Activated CD4-positive, alpha-beta memory T cell treated with anti-CD3 and anti-CD28 coated beads for 36 hours (primary cell): ENCODE data around the gene ADISSP. TPM values are rescaled to one million over a fixed set of nuclear protein-coding genes. Genes with fewer than 3 reads are reported as not detected.
"Not testable (repeated sequence)": the region's sequence is repeated elsewhere in the genome, so short reads cannot be mapped to it uniquely, and the experiment has no call there.

ENCODE experiments used
- CTCF ChIA-PET: fragments of 350-600 bp; sonication (Branson Sonifier 250); formaldehyde crosslinking; loops from one replicate; lab custom pipeline; 2021; ENCODE audit warnings: antibody characterized with exemption, inconsistent platforms; lab: Charles Lee
- POLR2A ChIA-PET: fragments of 350-600 bp; sonication (Branson Sonifier 250); formaldehyde crosslinking; loops from one replicate; lab custom pipeline; 2021; ENCODE audit warnings: antibody characterized with exemption; lab: Charles Lee
- DNase-seq: peaks from one replicate; pipeline ENCODE4 v3.0.0-alpha.2; 2020
- H3K27ac Mint-ChIP-seq: one replicate; pipeline ENCODE4 v1.8.0; 2021; ENCODE audit warnings: mixed read lengths
- H3K27me3 Mint-ChIP-seq: one replicate; pipeline ENCODE4 v1.8.0; 2021; ENCODE audit warnings: mixed read lengths
- H3K36me3 Mint-ChIP-seq: one replicate; pipeline ENCODE4 v1.8.0; 2021; ENCODE audit warnings: mixed read lengths
- H3K4me1 Mint-ChIP-seq: one replicate; pipeline ENCODE4 v1.8.0; 2021; ENCODE audit warnings: low read depth, mixed read lengths
- H3K4me3 Mint-ChIP-seq: one replicate; pipeline ENCODE4 v1.8.0; 2021; ENCODE audit warnings: mild to moderate bottlenecking, mixed read lengths
- H3K9me3 Mint-ChIP-seq: one replicate; pipeline ENCODE4 v1.8.0; 2021; ENCODE audit warnings: mixed read lengths
- intact Hi-C: fragments of 100-400 bp; cut with micrococcal nuclease; formaldehyde crosslinking; loops from one replicate; pipeline ENCODE4 v1.15.1; 2023
- total RNA-seq, 2 experiments: library from RNA; stranded (reverse); gene quantifications; one replicate each; pipeline ENCODE4 v1.2.3, GENCODE V29; 2021

Gene ADISSP
- total RNA-seq, 2 experiments from 2014 or later, result 50.6 to 51.4 TPM

GRCh38 chr20:3797226-3797545 lies 29.6 kb upstream of the ADISSP start:
- ChIA-PET POLR2A (interaction anchor here (2.2 kb wide), 1 partner anchor 29 kb away, joined by 12 read pairs; the partner anchor contains the start of gene ADISSP), CTCF (interaction anchor here (2.0 to 3.2 kb wide), 3 partner anchors 10 to 22 kb away, joined by 6 to 29 read pairs (median 8); partner anchors contain the start of gene AP5S1)
- Mint-ChIP-seq H3K4me3 (peak overlapping the region; percentile 95), H3K27me3 (no peaks in the 10 kb centered on the region), H3K36me3 (peaks cover 44% of the 10 kb centered on the region), H3K4me1 (peaks cover 46% of the 10 kb centered on the region), H3K9me3 (no peaks in the 10 kb centered on the region), H3K27ac (peak overlapping the region; percentile 97)
- intact Hi-C loops, result loop anchor here (5.0 kb wide), 2 partner anchors 90 to 110 kb away; partner anchors contain the start of gene PANK2
- no peak for DNase-seq

GRCh38 chr20:3796477-3797225 lies 29.1 kb upstream of the ADISSP start:
- ChIA-PET POLR2A (interaction anchor here (0.9 to 2.5 kb wide), 5 partner anchors 15 to 92 kb away, joined by 3 to 12 read pairs (median 4); partner anchors contain the start of genes ADISSP and AP5S1), CTCF (interaction anchor here (1.0 to 3.2 kb wide), 8 partner anchors 9 to 120 kb away, joined by 3 to 29 read pairs (median 4); partner anchors contain the start of genes ADISSP and AP5S1)
- peaks cover 44% of the 10 kb centered on the region for H3K4me1 Mint-ChIP-seq
- H3K4me3 Mint-ChIP-seq, result peak overlapping the region; percentile 95
- no peaks in the 10 kb centered on the region for H3K27me3 Mint-ChIP-seq
- no peaks in the 10 kb centered on the region for H3K9me3 Mint-ChIP-seq
- peak overlapping the region; percentile 97 for H3K27ac Mint-ChIP-seq
- H3K36me3 Mint-ChIP-seq, result peaks cover 41% of the 10 kb centered on the region
- intact Hi-C loops, result loop anchor here (1.0 to 5.0 kb wide), 4 partner anchors 15 to 111 kb away; partner anchors contain the start of genes AP5S1 and PANK2
- DNase-seq, result no peak

- CTCF ChIA-PET, result interaction anchor here (0.6 to 3.2 kb wide), 10 partner anchors 9 to 289 kb away, joined by 3 to 29 read pairs (median 4); partner anchors contain the start of genes ADISSP and AP5S1
These were observed 28.2 kb upstream of the ADISSP start, which contains the start of gene CDC25B for GRCh38 chr20:3795511-3796468. CDC25B (plus strand) TSS chr20:3796310; CDS start chr20:3796532, 222 bp downstream.

GRCh38 chr20:3794701-3795420 lies 27.3 kb upstream of the ADISSP start:
- DNase-seq, result no peak
- Mint-ChIP-seq H3K27me3 (no peaks in the 10 kb centered on the region), H3K4me1 (peaks cover 26% of the 10 kb centered on the region), H3K4me3 (peak overlapping the region; percentile 95), H3K9me3 (no peaks in the 10 kb centered on the region), H3K27ac (peak overlapping the region; percentile 98), H3K36me3 (peaks cover 28% of the 10 kb centered on the region)
- CTCF ChIA-PET, result interaction anchor here (1.1 to 3.2 kb wide), 3 partner anchors 9 to 24 kb away, joined by 3 to 29 read pairs (median 8); partner anchors contain the start of gene AP5S1
- POLR2A ChIA-PET, result interaction anchor here (2.2 to 2.5 kb wide), 2 partner anchors 26 to 27 kb away, joined by 12 read pairs; partner anchors contain the start of genes ADISSP and AP5S1
- intact Hi-C loops, result loop anchor here (1.0 to 5.0 kb wide), 4 partner anchors 8 to 112 kb away; partner anchors contain the start of genes MAVS and PANK2

More at GRCh38 chr20:3795511-3796468, 28.2 kb upstream of the ADISSP start, which contains the start of gene CDC25B:
- Mint-ChIP-seq H3K27me3 (no peaks in the 10 kb centered on the region), H3K4me3 (peak within 1 kb of the TSS; percentile 95), H3K9me3 (no peaks in the 10 kb centered on the region), H3K4me1 (peaks cover 36% of the 10 kb centered on the region), H3K27ac (peak within 1 kb of the TSS; percentile 98), H3K36me3 (peaks cover 35% of the 10 kb centered on the region)
- DNase-seq, result peak; percentile 95
- POLR2A ChIA-PET, result interaction anchor here (0.9 to 2.5 kb wide), 5 partner anchors 16 to 93 kb away, joined by 3 to 12 read pairs (median 4); partner anchors contain the start of genes ADISSP and AP5S1
- intact Hi-C loops, result loop anchor here (1.0 to 5.0 kb wide), 6 partner anchors 8 to 112 kb away; partner anchors contain the start of genes AP5S1, MAVS and PANK2

GRCh38 chr20:3794168-3794567 lies 26.6 kb upstream of the ADISSP start:
- POLR2A ChIA-PET, result interaction anchor here (2.5 kb wide), 1 partner anchor 26 kb away, joined by 12 read pairs; the partner anchor contains the start of gene AP5S1
- peaks cover 19% of the 10 kb centered on the region for H3K4me1 Mint-ChIP-seq
- peaks cover 23% of the 10 kb centered on the region for H3K36me3 Mint-ChIP-seq
- peak overlapping the region; percentile 23 for H3K4me3 Mint-ChIP-seq
- peak overlapping the region; percentile 98 for H3K27ac Mint-ChIP-seq
- H3K27me3 Mint-ChIP-seq, H3K9me3 Mint-ChIP-seq, DNase-seq: not testable (repeated sequence)
- intact Hi-C loops, result loop anchor here (2.0 kb wide), 1 partner anchor 53 kb away; the partner anchor contains the start of gene MAVS
- CTCF ChIA-PET, result interaction anchor here (3.2 kb wide), 1 partner anchor 25 kb away, joined by 29 read pairs; the partner anchor contains the start of gene AP5S1

GRCh38 chr20:3789201-3789600 lies 21.6 kb upstream of the ADISSP start:
- not testable (repeated sequence) for H3K27me3 Mint-ChIP-seq, H3K9me3 Mint-ChIP-seq, H3K27ac Mint-ChIP-seq, H3K36me3 Mint-ChIP-seq, H3K4me3 Mint-ChIP-seq, DNase-seq
- intact Hi-C loops, result loop anchor here (10.0 kb wide), 1 partner anchor 296 kb away; no protein-coding TSS in a partner anchor
- POLR2A ChIA-PET, result interaction anchor here (1.4 kb wide), 1 partner anchor 31 kb away, joined by 4 read pairs; the partner anchor contains the start of gene AP5S1
- H3K4me1 Mint-ChIP-seq, result peaks cover 28% of the 10 kb centered on the region
- CTCF ChIA-PET, result interaction anchor here (0.7 to 10.4 kb wide), 3 partner anchors 28 to 67 kb away, joined by 6 to 180 read pairs (median 10); partner anchors contain the start of gene AP5S1

- Mint-ChIP-seq H3K4me3 (no peak overlapping the region), H3K27ac (no peak overlapping the region), H3K27me3 (no peaks in the 10 kb centered on the region), H3K9me3 (no peaks in the 10 kb centered on the region), H3K36me3 (peaks cover 6% of the 10 kb centered on the region), H3K4me1 (peaks cover 31% of the 10 kb centered on the region)
- ChIA-PET POLR2A (interaction anchor here (1.4 kb wide), 1 partner anchor 31 kb away, joined by 4 read pairs; the partner anchor contains the start of gene AP5S1), CTCF (interaction anchor here (0.7 to 10.4 kb wide), 4 partner anchors 21 to 68 kb away, joined by 6 to 180 read pairs (median 13); partner anchors contain the start of genes ADISSP and AP5S1)
- DNase-seq, result no peak
- intact Hi-C loops, result loop anchor here (10.0 kb wide), 1 partner anchor 296 kb away; no protein-coding TSS in a partner anchor
These were observed 21.2 kb upstream of the ADISSP start for GRCh38 chr20:3788685-3789155.

- CTCF ChIA-PET, result interaction anchor here (1.1 to 10.4 kb wide), 8 partner anchors 9 to 297 kb away, joined by 6 to 180 read pairs (median 10); partner anchors contain the start of genes ADISSP, AP5S1 and CDC25B
- Mint-ChIP-seq H3K4me1 (peaks cover 36% of the 10 kb centered on the region), H3K4me3 (peak overlapping the region; percentile 61), H3K9me3 (no peaks in the 10 kb centered on the region), H3K36me3 (peaks cover 6% of the 10 kb centered on the region), H3K27ac (no peak overlapping the region), H3K27me3 (no peaks in the 10 kb centered on the region)
- DNase-seq, result no peak
- POLR2A ChIA-PET, result interaction anchor here (1.1 to 3.4 kb wide), 5 partner anchors 19 to 103 kb away, joined by 3 to 27 read pairs (median 5); partner anchors contain the start of genes ADISSP, AP5S1 and MAVS
- intact Hi-C loops, result loop anchor here (1.0 to 10.0 kb wide), 4 partner anchors 8 to 297 kb away; partner anchors contain the start of gene AP5S1
These were observed 19.9 kb upstream of the ADISSP start for GRCh38 chr20:3787324-3788014.

- Mint-ChIP-seq H3K27me3 (no peaks in the 10 kb centered on the region), H3K27ac (peak within 1 kb of the TSS; percentile 79), H3K9me3 (no peaks in the 10 kb centered on the region), H3K4me1 (peaks cover 38% of the 10 kb centered on the region), H3K4me3 (peak within 1 kb of the TSS; percentile 83), H3K36me3 (peaks cover 6% of the 10 kb centered on the region)
- CTCF ChIA-PET, result interaction anchor here (0.9 to 10.4 kb wide), 13 partner anchors 9 to 298 kb away, joined by 3 to 180 read pairs (median 6); partner anchors contain the start of genes ADISSP, AP5S1 and CDC25B
- POLR2A ChIA-PET, result interaction anchor here (0.8 to 3.4 kb wide), 7 partner anchors 19 to 103 kb away, joined by 3 to 27 read pairs (median 4); partner anchors contain the start of genes ADISSP, AP5S1 and MAVS
- intact Hi-C loops, result loop anchor here (1.0 to 10.0 kb wide), 4 partner anchors 9 to 298 kb away; partner anchors contain the start of gene AP5S1
- DNase-seq, result peak; percentile 93
These were observed 19.2 kb upstream of the ADISSP start, which contains the start of gene CENPB for GRCh38 chr20:3786665-3787323. CENPB (minus strand) TSS chr20:3786740; CDS start chr20:3786483, 257 bp downstream.
